ENCODE data around the gene NMRK1.

DNA sequence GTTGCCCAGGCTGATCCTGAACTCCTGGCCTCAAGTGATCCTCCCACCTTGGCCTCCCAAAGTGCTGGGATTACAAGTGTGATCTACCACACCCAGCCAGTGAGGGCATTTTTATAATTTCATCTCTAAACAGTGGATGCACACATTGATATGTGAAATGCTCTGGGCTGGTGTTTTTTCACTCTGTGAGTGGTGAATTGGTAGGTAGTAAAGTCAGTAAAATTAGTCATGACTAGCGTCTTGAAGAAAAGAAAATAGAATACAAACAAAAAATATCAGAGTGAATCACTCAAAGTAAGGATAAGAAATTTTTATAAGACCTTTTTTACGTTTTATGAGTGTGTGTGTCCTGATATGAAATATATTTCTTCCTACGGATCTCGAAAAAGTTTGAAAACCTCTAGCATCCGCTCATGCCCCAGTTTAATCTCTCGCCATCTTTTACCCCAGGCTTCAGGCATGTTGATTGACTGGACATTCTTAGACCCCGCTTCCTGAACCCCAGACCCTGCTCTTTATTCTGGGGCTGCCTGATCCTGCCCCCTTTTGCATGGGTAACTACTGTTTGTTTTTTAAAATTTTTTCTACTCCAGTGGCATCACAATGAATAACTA, 14.3 kb upstream of the NMRK1 start:
- TF ChIP-seq, protein P1, sequence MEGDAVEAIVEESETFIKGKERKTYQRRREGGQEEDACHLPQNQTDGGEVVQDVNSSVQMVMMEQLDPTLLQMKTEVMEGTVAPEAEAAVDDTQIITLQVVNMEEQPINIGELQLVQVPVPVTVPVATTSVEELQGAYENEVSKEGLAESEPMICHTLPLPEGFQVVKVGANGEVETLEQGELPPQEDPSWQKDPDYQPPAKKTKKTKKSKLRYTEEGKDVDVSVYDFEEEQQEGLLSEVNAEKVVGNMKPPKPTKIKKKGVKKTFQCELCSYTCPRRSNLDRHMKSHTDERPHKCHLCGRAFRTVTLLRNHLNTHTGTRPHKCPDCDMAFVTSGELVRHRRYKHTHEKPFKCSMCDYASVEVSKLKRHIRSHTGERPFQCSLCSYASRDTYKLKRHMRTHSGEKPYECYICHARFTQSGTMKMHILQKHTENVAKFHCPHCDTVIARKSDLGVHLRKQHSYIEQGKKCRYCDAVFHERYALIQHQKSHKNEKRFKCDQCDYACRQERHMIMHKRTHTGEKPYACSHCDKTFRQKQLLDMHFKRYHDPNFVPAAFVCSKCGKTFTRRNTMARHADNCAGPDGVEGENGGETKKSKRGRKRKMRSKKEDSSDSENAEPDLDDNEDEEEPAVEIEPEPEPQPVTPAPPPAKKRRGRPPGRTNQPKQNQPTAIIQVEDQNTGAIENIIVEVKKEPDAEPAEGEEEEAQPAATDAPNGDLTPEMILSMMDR (IDR thresholded peaks at IDR 0.05): no peak
- no peak for TF ChIP-seq POLR2AphosphoS5 (IDR thresholded peaks at IDR 0.05)

Data from prostate gland (tissue), 2 donors.